Measurements from ENCODE around the gene PRPF8. TPM values are rescaled to one million over a fixed set of nuclear protein-coding genes. Genes with fewer than 3 reads are reported as not detected.

PRPF8 gene
- total and polyA plus RNA-seq, 2 of the 8 experiments (the other 6 are each of a cell fraction or from before 2014, with no cell fraction given) = 329 to 337 TPM

GRCh38 chr17:1716076-1716911, 31.6 kb upstream of the PRPF8 start (continued):
- TF ChIP-seq, protein P1, sequence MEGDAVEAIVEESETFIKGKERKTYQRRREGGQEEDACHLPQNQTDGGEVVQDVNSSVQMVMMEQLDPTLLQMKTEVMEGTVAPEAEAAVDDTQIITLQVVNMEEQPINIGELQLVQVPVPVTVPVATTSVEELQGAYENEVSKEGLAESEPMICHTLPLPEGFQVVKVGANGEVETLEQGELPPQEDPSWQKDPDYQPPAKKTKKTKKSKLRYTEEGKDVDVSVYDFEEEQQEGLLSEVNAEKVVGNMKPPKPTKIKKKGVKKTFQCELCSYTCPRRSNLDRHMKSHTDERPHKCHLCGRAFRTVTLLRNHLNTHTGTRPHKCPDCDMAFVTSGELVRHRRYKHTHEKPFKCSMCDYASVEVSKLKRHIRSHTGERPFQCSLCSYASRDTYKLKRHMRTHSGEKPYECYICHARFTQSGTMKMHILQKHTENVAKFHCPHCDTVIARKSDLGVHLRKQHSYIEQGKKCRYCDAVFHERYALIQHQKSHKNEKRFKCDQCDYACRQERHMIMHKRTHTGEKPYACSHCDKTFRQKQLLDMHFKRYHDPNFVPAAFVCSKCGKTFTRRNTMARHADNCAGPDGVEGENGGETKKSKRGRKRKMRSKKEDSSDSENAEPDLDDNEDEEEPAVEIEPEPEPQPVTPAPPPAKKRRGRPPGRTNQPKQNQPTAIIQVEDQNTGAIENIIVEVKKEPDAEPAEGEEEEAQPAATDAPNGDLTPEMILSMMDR (IDR thresholded peaks at IDR 0.05; ENCODE audit: control extremely low read depth in 1 of 3, insufficient read depth in 1 of 3, low read depth in 1 of 3, low read length in 3 of 3) = no peak; a peak in 1 of 4 replicates
- TF ChIP-seq HDAC2 (IDR thresholded peaks at IDR 0.05; ENCODE audit: borderline replicate concordance in 1 of 2, low read depth in 2 of 2, low read length in 2 of 2) (no peak; a peak in 1 of 4 replicates), RNF2 (IDR thresholded peaks at IDR 0.05; ENCODE audit: borderline replicate concordance, low read depth, low read length, missing control alignments, poor library complexity, severe bottlenecking) (no peak), CBX8 (IDR thresholded peaks at IDR 0.05; ENCODE audit: borderline replicate concordance, low read depth, low read length) (no peak), HDAC6 (IDR thresholded peaks at IDR 0.05; ENCODE audit: low read depth, low read length) (no peak), SP2 (IDR thresholded peaks at IDR 0.05; ENCODE audit: low read length) (peak; percentile 73), SIN3A (conservative IDR thresholded peaks at IDR 0.05 in 1 of 2, IDR thresholded peaks at IDR 0.05 in 1 of 2; ENCODE audit: low read depth in 1 of 2, low read length in 2 of 2) (peak; percentile 92 to 96), EZH2 (IDR thresholded peaks at IDR 0.05; ENCODE audit: low read depth, low read length, severe bottlenecking) (no peak), YY1 (IDR thresholded peaks at IDR 0.05; ENCODE audit: low read depth, low read length) (no peak), BCL11A (IDR thresholded peaks at IDR 0.05; ENCODE audit: low read depth in 2 of 2, low read length in 2 of 2) (no peak), SP1 (IDR thresholded peaks at IDR 0.05; ENCODE audit: low read depth, low read length) (peak; percentile 96), NRF1 (IDR thresholded peaks at IDR 0.05; ENCODE audit: low read depth, low read length) (no peak), CHD1 (IDR thresholded peaks at IDR 0.05; ENCODE audit: low read depth, low read length) (no peak), RXRA (IDR thresholded peaks at IDR 0.05; ENCODE audit: insufficient read depth, low read depth, low read length) (no peak), SUZ12 (IDR thresholded peaks at IDR 0.05; ENCODE audit: low read length) (no peak), MAFK (IDR thresholded peaks at IDR 0.05; ENCODE audit: low read depth, low read length) (peak; percentile 94), MAX (IDR thresholded peaks at IDR 0.05) (peak; percentile 45; the same call in 1 of the 2 replicates)
